ENCODE results near the gene RPS15. TPM values are rescaled to one million over a fixed set of nuclear protein-coding genes. Genes with fewer than 3 reads are reported as not detected.

RPS15 gene
- total and polyA plus RNA-seq, 9 of the 15 experiments (the other 6 are each of a cell fraction or from before 2014, with no cell fraction given) = 605 to 2,791 (median 957) TPM

- TF ChIP-seq HINFP (tag; conservative IDR thresholded peaks at IDR 0.05; ENCODE audit: low read depth) (0 out of 2 replicates have a peak, but pooled peaks have one; percentile 36), ZKSCAN8 (CRISPR knock-in tag; IDR thresholded peaks at IDR 0.05) (peak; percentile 85), PPARD (CRISPR knock-in tag; IDR thresholded peaks at IDR 0.05) (no peak), TCFL5 (CRISPR knock-in tag; conservative IDR thresholded peaks at IDR 0.05) (no peak), SETDB1 (IDR thresholded peaks at IDR 0.05; ENCODE audit: low read length) (peak; percentile 66), HEY1 (CRISPR knock-in tag; IDR thresholded peaks at IDR 0.05; ENCODE audit: borderline replicate concordance) (no peak), ZNF583 (CRISPR knock-in tag; IDR thresholded peaks at IDR 0.05) (peak; percentile 85; the same call in 1 of the 2 replicates), YY1 (IDR thresholded peaks at IDR 0.05; ENCODE audit: borderline replicate concordance in 1 of 3, control insufficient read depth in 1 of 3, extremely low read depth in 1 of 3, insufficient read depth in 3 of 3, insufficient read length in 1 of 3, insufficient replicate concordance in 2 of 3, low read depth in 1 of 3, low read length in 2 of 3) (peak in 1 of 3 experiments; percentile 77), CREB1 (IDR thresholded peaks at IDR 0.05) (peak; percentile 77), CREB1 (CRISPR knock-in tag; IDR thresholded peaks at IDR 0.05) (peak; percentile 70), GATAD2B (IDR thresholded peaks at IDR 0.05; ENCODE audit: borderline replicate concordance) (peak; percentile 88; the same call in 1 of the 2 replicates), ZNF121 (CRISPR knock-in tag; conservative IDR thresholded peaks at IDR 0.05) (peak; percentile 86), CCNT2 (IDR thresholded peaks at IDR 0.05; ENCODE audit: borderline replicate concordance, extremely low read depth, insufficient read length, low read depth, low read length) (peak; percentile 89), ETV5 (CRISPR knock-in tag; IDR thresholded peaks at IDR 0.05; ENCODE audit: low read depth) (peak; percentile 65; the same call in 1 of the 2 replicates), NR2C1 (IDR thresholded peaks at IDR 0.05) (no peak), NR2C1 (tag; IDR thresholded peaks at IDR 0.05) (0 out of 2 replicates have a peak, but pooled peaks have one; percentile 45), NFE2 (IDR thresholded peaks at IDR 0.05; ENCODE audit: low read depth) (peak; percentile 10; the same call in 1 of the 2 replicates), THRB (CRISPR knock-in tag; conservative IDR thresholded peaks at IDR 0.05) (no peak), POLR2B (IDR thresholded peaks at IDR 0.05; ENCODE audit: low read depth, partially characterized antibody) (peak; percentile 47), ADNP (tag; IDR thresholded peaks at IDR 0.05) (peak; percentile 86), TAF15 (IDR thresholded peaks at IDR 0.05; ENCODE audit: low read depth, low read length) (no peak)
- TF ChIP-seq, protein P1, sequence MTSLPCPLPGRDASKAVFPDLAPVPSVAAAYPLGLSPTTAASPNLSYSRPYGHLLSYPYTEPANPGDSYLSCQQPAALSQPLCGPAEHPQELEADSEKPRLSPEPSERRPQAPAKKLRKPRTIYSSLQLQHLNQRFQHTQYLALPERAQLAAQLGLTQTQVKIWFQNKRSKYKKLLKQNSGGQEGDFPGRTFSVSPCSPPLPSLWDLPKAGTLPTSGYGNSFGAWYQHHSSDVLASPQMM (CRISPR knock-in tag; IDR thresholded peaks at IDR 0.05) = no peak
- TF ChIP-seq, protein P2, sequence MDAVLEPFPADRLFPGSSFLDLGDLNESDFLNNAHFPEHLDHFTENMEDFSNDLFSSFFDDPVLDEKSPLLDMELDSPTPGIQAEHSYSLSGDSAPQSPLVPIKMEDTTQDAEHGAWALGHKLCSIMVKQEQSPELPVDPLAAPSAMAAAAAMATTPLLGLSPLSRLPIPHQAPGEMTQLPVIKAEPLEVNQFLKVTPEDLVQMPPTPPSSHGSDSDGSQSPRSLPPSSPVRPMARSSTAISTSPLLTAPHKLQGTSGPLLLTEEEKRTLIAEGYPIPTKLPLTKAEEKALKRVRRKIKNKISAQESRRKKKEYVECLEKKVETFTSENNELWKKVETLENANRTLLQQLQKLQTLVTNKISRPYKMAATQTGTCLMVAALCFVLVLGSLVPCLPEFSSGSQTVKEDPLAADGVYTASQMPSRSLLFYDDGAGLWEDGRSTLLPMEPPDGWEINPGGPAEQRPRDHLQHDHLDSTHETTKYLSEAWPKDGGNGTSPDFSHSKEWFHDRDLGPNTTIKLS (IDR thresholded peaks at IDR 0.05; ENCODE audit: borderline replicate concordance, low read depth) = peak; percentile 92
Measured at GRCh38 chr19:1406774-1407527, 31.2 kb upstream of the RPS15 start (continued).

All from K562 (cell line).